DOHH2 (cell line): ENCODE data around the gene RAB4A.
A peak's percentile ranks its signal among the peaks of the same experiment; 100 is the strongest.

Source experiments
- H3F3A ChIP-seq: fragments of 200-600 bp; sonication (generic), shearing (Covaris generic); 2 replicates; pipeline ENCODE4 v1.6.0; 2016; ENCODE audit warnings: antibody characterized with exemption, mild to moderate bottlenecking; ENCODE audit not compliant: control insufficient read depth, insufficient read depth
- H3K27ac ChIP-seq: fragments of 200-600 bp; sonication (generic); 2 replicates; pipeline ENCODE4 v1.5.1; 2014; ENCODE audit warnings: low read depth, mild to moderate bottlenecking, low read length, moderate library complexity
- H3K27me3 ChIP-seq: fragments of 200-600 bp; sonication (generic); 2 replicates; pipeline ENCODE4 v1.6.1; 2014; ENCODE audit warnings: mild to moderate bottlenecking, low read length, mixed read lengths; ENCODE audit not compliant: control insufficient read depth
- H3K36me3 ChIP-seq: fragments of 200-600 bp; sonication (generic); 2 replicates; pipeline ENCODE4 v1.6.1; 2014; ENCODE audit warnings: mild to moderate bottlenecking, low read length, moderate library complexity, mixed read lengths; ENCODE audit not compliant: control insufficient read depth
- H3K4me1 ChIP-seq: fragments of 200-600 bp; sonication (generic); 2 replicates; pipeline ENCODE4 v1.6.1; 2014; ENCODE audit warnings: mild to moderate bottlenecking, low read length, mixed read lengths; ENCODE audit not compliant: control insufficient read depth
- H3K4me2 ChIP-seq: fragments of 200-600 bp; sonication (generic); 2 replicates; pipeline ENCODE4 v1.6.0; 2014; ENCODE audit warnings: mild to moderate bottlenecking, low read length, moderate library complexity
- H3K4me3 ChIP-seq: fragments of 200-600 bp; sonication (generic); 2 replicates; pipeline ENCODE4 v1.5.1; 2014; ENCODE audit warnings: mild to moderate bottlenecking, low read length, mixed read lengths
- H3K79me2 ChIP-seq: fragments of 200-600 bp; sonication (generic); 2 replicates; pipeline ENCODE4 v1.6.1; 2014; ENCODE audit warnings: mild to moderate bottlenecking, low read length, mixed read lengths; ENCODE audit not compliant: control insufficient read depth
- H3K9me2 ChIP-seq: fragments of 200-600 bp; sonication (generic); replicated peaks from 2 replicates; pipeline ENCODE4 v1.6.1; 2014; ENCODE audit warnings: mild to moderate bottlenecking, low read length, mixed read lengths; ENCODE audit not compliant: control insufficient read depth
- H3K9me3 ChIP-seq: fragments of 200-600 bp; sonication (generic); 2 replicates; pipeline ENCODE4 v1.6.1; 2014; ENCODE audit warnings: antibody characterized with exemption, low read length, mixed read lengths; ENCODE audit not compliant: control insufficient read depth, insufficient read depth
- H4K20me1 ChIP-seq: fragments of 200-600 bp; sonication (generic); 2 replicates; pipeline ENCODE4 v1.6.0; 2014; ENCODE audit warnings: low read depth, mild to moderate bottlenecking, antibody characterized with exemption, low read length, moderate library complexity; ENCODE audit not compliant: control insufficient read depth, insufficient read depth
- EZH2phosphoT487 ChIP-seq: fragments of 200-600 bp; sonication (generic); IDR thresholded peaks from 2 replicates; pipeline ENCODE4 v1.6.1; 2017; ENCODE audit warnings: borderline replicate concordance, mild to moderate bottlenecking, antibody characterized with exemption, low read length, moderate library complexity, mixed read lengths
- TF ChIP-seq, protein P1 (sequence below): fragments of 200-600 bp; sonication (generic); IDR thresholded peaks from one replicate; pipeline ENCODE4 v1.5.1; 2014; ENCODE audit warnings: antibody characterized with exemption, mild to moderate bottlenecking, low read depth, low read length; ENCODE audit not compliant: poor library complexity, severe bottlenecking

The RAB4A gene

DNA sequence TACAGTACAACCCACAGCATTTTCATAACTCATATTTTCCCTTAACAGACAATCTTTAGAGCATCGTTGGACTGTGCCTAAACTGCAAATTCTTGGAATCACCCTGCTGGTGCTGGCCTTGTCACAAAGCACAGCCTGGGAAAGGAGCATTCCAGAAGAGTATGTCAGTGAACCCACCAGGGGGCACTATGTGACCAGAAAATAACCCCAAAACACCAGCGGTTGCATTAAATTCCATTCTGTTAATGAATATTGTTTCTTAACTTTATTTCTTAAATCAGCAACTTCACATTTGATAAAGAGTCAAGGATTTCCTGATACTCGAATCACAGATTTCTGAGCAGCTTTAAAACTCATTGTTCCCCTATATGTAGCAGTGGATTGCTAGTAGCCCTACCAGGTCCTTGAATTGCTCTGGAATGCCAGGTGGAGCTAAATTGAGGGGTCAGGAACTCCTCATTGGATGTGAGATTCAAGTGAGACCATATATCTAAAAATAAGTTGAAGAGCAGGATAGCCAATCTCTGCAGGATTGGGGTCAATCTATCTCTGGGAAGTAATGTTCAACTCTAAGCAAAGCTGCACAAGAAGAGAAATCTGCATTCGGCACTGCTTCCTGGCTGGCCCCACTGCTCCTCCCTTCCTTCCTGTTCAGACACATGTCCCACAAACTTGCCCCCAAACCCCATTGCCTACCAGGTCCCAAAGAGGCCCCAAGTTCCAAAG lies 12.7 kb upstream of the RAB4A start:
- no peaks in the 10 kb centered on the region for H3K36me3 ChIP-seq
- H3K9me2 ChIP-seq: no peaks in the 10 kb centered on the region
- no peaks in the 10 kb centered on the region for H4K20me1 ChIP-seq
- H3F3A ChIP-seq: no peaks in the 10 kb centered on the region
- TF ChIP-seq, protein P1, sequence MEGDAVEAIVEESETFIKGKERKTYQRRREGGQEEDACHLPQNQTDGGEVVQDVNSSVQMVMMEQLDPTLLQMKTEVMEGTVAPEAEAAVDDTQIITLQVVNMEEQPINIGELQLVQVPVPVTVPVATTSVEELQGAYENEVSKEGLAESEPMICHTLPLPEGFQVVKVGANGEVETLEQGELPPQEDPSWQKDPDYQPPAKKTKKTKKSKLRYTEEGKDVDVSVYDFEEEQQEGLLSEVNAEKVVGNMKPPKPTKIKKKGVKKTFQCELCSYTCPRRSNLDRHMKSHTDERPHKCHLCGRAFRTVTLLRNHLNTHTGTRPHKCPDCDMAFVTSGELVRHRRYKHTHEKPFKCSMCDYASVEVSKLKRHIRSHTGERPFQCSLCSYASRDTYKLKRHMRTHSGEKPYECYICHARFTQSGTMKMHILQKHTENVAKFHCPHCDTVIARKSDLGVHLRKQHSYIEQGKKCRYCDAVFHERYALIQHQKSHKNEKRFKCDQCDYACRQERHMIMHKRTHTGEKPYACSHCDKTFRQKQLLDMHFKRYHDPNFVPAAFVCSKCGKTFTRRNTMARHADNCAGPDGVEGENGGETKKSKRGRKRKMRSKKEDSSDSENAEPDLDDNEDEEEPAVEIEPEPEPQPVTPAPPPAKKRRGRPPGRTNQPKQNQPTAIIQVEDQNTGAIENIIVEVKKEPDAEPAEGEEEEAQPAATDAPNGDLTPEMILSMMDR: peak; percentile 80
- TF ChIP-seq EZH2phosphoT487: no peak
- H3K4me1 ChIP-seq: peaks cover 13% of the 10 kb centered on the region
- no peak overlapping the region for H3K4me3 ChIP-seq
- peaks cover 5% of the 10 kb centered on the region; the same call in 1 of the 2 replicates for H3K27me3 ChIP-seq
- peak overlapping the region; percentile 13 for H3K4me2 ChIP-seq
- no peaks in the 10 kb centered on the region for H3K79me2 ChIP-seq
- H3K9me3 ChIP-seq: no peaks in the 10 kb centered on the region
- H3K27ac ChIP-seq: no peak overlapping the region

DNA sequence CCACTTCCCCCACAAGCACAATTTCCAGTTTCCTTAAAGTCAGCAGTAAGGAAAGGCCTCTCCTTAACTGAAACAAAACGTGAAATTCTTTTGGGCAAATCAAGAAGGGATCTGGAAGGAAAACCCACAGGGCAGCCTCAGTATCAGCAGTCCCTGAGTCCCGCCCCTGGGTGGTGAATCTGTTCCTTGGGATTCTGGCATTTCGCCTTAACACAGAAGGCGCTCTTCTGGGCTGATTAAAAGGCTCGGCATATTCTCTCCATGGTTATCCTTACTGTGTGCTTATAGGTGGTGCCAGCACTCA lies 12.2 kb upstream of the RAB4A start:
- Histone ChIP-seq H3K27me3 (peaks cover 5% of the 10 kb centered on the region; the same call in 1 of the 2 replicates), H4K20me1 (no peaks in the 10 kb centered on the region), H3K4me3 (no peak overlapping the region), H3K36me3 (no peaks in the 10 kb centered on the region), H3K4me2 (peak overlapping the region; percentile 13), H3K27ac (no peak overlapping the region), H3K4me1 (peaks cover 8% of the 10 kb centered on the region), H3K9me3 (no peaks in the 10 kb centered on the region), H3F3A (no peaks in the 10 kb centered on the region), H3K9me2 (no peaks in the 10 kb centered on the region), H3K79me2 (no peaks in the 10 kb centered on the region)
- TF ChIP-seq, protein P1: no peak
- TF ChIP-seq EZH2phosphoT487: no peak

DNA sequence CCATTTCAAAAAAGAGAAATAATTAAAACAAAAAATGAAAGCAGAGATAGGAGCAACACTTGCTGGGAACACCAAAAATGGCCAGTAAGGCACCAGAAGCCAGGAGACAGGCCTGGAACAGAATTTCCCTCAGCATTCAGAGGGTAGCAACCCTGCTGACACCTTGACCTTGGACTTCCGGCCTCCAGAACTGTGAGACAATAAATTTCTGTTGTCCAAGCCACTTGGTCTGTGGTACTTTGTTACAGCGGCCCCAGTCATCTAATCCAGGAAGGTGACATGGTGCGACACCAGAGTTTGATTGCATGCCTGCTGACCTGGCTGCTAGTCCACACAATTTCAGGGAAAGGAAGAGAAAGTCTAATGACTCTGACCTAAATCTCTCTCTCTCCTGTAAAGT lies 10.6 kb upstream of the RAB4A start:
- no peak overlapping the region for H3K27ac ChIP-seq
- H3K9me2 ChIP-seq: no peaks in the 10 kb centered on the region
- H3K4me3 ChIP-seq: no peak overlapping the region
- no peaks in the 10 kb centered on the region for H4K20me1 ChIP-seq
- peaks cover 1% of the 10 kb centered on the region; the same call in 1 of the 2 replicates for H3K27me3 ChIP-seq
- no peaks in the 10 kb centered on the region for H3K36me3 ChIP-seq
- no peaks in the 10 kb centered on the region for H3K9me3 ChIP-seq
- no peaks in the 10 kb centered on the region for H3F3A ChIP-seq
- H3K4me1 ChIP-seq: peaks cover 8% of the 10 kb centered on the region
- H3K79me2 ChIP-seq: no peaks in the 10 kb centered on the region
- H3K4me2 ChIP-seq: no peak overlapping the region
- TF ChIP-seq, protein P1: no peak
- TF ChIP-seq EZH2phosphoT487: no peak
